ENCODE measurements around the gene AMN.
"Not testable (repeated sequence)": the region's sequence is repeated elsewhere in the genome, so short reads cannot be mapped to it uniquely, and the experiment has no call there.

The AMN gene

GRCh38 chr14:102888748-102889147 is 33.7 kb upstream of the AMN start:
- Histone ChIP-seq H3K27me3 (no peaks in the 10 kb centered on the region), H3K9me3 (no peaks in the 10 kb centered on the region), H3K27ac (no peak overlapping the region), H3K4me3 (no peak overlapping the region), H3K36me3 (peaks cover 0 to 48% (median 7%) of the 10 kb centered on the region in 3 donors), H3K4me1 (no peaks in the 10 kb centered on the region)
- no peak for TF ChIP-seq CTCF (IDR thresholded peaks at IDR 0.05)
- DNase-seq = no peak
- intact Hi-C loops (cut with DNase I; ENCODE audit: low total_unique reads) = no loop called here

GRCh38 chr14:102889615-102890014 is 32.8 kb upstream of the AMN start:
- H3K9me3 ChIP-seq = no peaks in the 10 kb centered on the region
- intact Hi-C loops (cut with DNase I; ENCODE audit: low total_unique reads) = no loop called here
- no peak overlapping the region for H3K27ac ChIP-seq
- H3K27me3 ChIP-seq = no peaks in the 10 kb centered on the region
- DNase-seq = no peak
- no peak for TF ChIP-seq CTCF (IDR thresholded peaks at IDR 0.05)
- H3K36me3 ChIP-seq = peaks cover 0 to 45% (median 7%) of the 10 kb centered on the region in 3 donors
- no peak overlapping the region for H3K4me3 ChIP-seq
- no peaks in the 10 kb centered on the region for H3K4me1 ChIP-seq

- no peaks in the 10 kb centered on the region for H3K9me3 ChIP-seq
- no peak overlapping the region for H3K4me3 ChIP-seq
- intact Hi-C loops (cut with DNase I; ENCODE audit: low total_unique reads) = no loop called here
- no peak for TF ChIP-seq CTCF (IDR thresholded peaks at IDR 0.05)
- no peak for DNase-seq
- H3K27ac ChIP-seq = no peak overlapping the region
- H3K36me3 ChIP-seq = peaks cover 0 to 41% (median 4%) of the 10 kb centered on the region in 3 donors
- H3K4me1 ChIP-seq = no peaks in the 10 kb centered on the region
- H3K27me3 ChIP-seq = no peaks in the 10 kb centered on the region
These were observed 31.4 kb upstream of the AMN start for GRCh38 chr14:102891111-102891510.

GRCh38 chr14:102891556-102891955 is 30.9 kb upstream of the AMN start:
- Histone ChIP-seq H3K4me1 (no peaks in the 10 kb centered on the region), H3K4me3 (no peak overlapping the region), H3K27me3 (no peaks in the 10 kb centered on the region), H3K9me3 (no peaks in the 10 kb centered on the region), H3K27ac (no peak overlapping the region), H3K36me3 (peaks cover 0 to 37% (median 4%) of the 10 kb centered on the region in 3 donors)
- DNase-seq = no peak
- intact Hi-C loops (cut with DNase I; ENCODE audit: low total_unique reads) = no loop called here
- no peak for TF ChIP-seq CTCF (IDR thresholded peaks at IDR 0.05)

- no peak for TF ChIP-seq CTCF (IDR thresholded peaks at IDR 0.05)
- no peak overlapping the region for H3K27ac ChIP-seq
- intact Hi-C loops (cut with DNase I; ENCODE audit: low total_unique reads) = no loop called here
These were observed 29.8 kb upstream of the AMN start for GRCh38 chr14:102892651-102893050.

GRCh38 chr14:102893452-102893851 is 29.0 kb upstream of the AMN start:
- intact Hi-C loops (cut with DNase I; ENCODE audit: low total_unique reads) = no loop called here
- peak; percentile 80 to 81 for DNase-seq

More at GRCh38 chr14:102892651-102893050, 29.8 kb upstream of the AMN start:
- H3K36me3 ChIP-seq = peaks cover 0 to 31% (median 4%) of the 10 kb centered on the region in 3 donors
- H3K9me3 ChIP-seq = no peaks in the 10 kb centered on the region
- H3K4me3 ChIP-seq = no peak overlapping the region
- no peaks in the 10 kb centered on the region for H3K4me1 ChIP-seq
- no peaks in the 10 kb centered on the region for H3K27me3 ChIP-seq
- DNase-seq = no peak

GRCh38 chr14:102896735-102897134 is 25.7 kb upstream of the AMN start:
- H3K4me3 ChIP-seq; H3K9me3 ChIP-seq; H3K27ac ChIP-seq; intact Hi-C loops (cut with DNase I; ENCODE audit: low total_unique reads); H3K4me1 ChIP-seq; H3K27me3 ChIP-seq; DNase-seq: not testable (repeated sequence)
- H3K36me3 ChIP-seq = peaks cover 0 to 39% (median 3%) of the 10 kb centered on the region in 3 donors

More at GRCh38 chr14:102893452-102893851, 29.0 kb upstream of the AMN start:
- Histone ChIP-seq H3K27me3 (no peaks in the 10 kb centered on the region), H3K9me3 (no peaks in the 10 kb centered on the region), H3K4me3 (no peak overlapping the region), H3K4me1 (no peaks in the 10 kb centered on the region), H3K27ac (no peak overlapping the region), H3K36me3 (peaks cover 0 to 32% (median 4%) of the 10 kb centered on the region in 3 donors)
- no peak for TF ChIP-seq CTCF (IDR thresholded peaks at IDR 0.05)

All from tibial artery (tissue), 4 donors.